ENCODE data around the gene RBPMS2.
"Not testable (repeated sequence)": the region's sequence is repeated elsewhere in the genome, so short reads cannot be mapped to it uniquely, and the experiment has no call there.

Gene RBPMS2

DNA sequence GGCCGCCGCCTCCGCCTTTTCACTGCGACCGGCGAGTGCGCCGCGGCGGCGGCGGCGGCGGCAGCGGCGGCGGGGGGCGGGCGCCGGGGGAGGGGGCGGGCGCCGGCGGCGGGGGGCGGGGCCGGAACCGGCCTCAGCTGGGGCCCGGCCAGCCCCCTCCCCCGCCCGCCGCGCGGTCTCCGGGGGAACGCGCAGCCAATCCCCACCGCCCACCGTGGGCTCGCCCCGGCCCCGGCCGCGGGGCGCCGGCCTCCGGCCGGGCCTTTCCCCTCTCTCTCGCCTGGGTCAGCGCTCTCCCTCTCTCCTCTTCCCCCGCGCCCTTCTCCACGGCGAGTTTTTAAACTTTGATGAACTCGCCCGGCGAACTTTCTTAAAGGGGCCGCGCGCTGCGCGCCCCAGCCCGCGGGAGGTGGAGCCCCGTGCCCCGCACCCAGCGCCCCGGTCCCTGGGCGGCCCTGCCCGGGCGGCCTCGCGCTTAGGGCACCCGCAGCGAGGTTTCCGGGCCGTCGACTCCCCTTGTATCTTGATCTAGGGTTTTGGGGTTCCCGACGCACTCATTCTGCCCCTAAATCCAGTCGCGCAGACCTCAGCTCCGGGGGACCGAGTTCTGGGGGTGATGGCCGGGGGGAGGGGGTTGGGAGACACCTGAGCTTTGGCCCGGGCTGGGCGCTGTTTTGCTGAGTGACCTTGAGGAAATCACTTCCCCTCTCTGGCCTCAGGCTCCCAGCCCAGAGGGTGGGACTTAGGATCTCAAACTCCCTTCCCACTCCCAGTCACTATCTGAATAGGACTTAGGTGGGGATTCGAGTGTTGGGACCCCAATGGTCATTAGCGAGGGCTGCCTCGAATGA is at the start of gene RBPMS2:
TSS of gene RBPMS2 (minus strand) at position 39 of the 851 bp plus-strand sequence. CDS start 270 bp downstream, outside the sequence.
- no peaks in the 10 kb centered on the region for H3K27me3 ChIP-seq (ENCODE audit: control insufficient read depth, insufficient read depth, low read length)
- peak within 1 kb of the TSS; percentile 96 for H3K27ac ChIP-seq (ENCODE audit: low read depth, low read length)
- no peaks in the 10 kb centered on the region; the same call in 1 of the 2 replicates for H3K36me3 ChIP-seq (ENCODE audit: control insufficient read depth, insufficient read depth, low read length)
- H3K9ac ChIP-seq (ENCODE audit: low read depth, low read length) = peak within 1 kb of the TSS; percentile 84
- no peaks in the 10 kb centered on the region for H3K9me3 ChIP-seq (ENCODE audit: control insufficient read depth, insufficient read depth, low read length)
- H3K4me3 ChIP-seq (ENCODE audit: low read depth, low read length) = peak within 1 kb of the TSS; percentile 71
- peaks cover 41% of the 10 kb centered on the region for H3K4me1 ChIP-seq (ENCODE audit: control insufficient read depth, insufficient read depth, low read length)

DNA sequence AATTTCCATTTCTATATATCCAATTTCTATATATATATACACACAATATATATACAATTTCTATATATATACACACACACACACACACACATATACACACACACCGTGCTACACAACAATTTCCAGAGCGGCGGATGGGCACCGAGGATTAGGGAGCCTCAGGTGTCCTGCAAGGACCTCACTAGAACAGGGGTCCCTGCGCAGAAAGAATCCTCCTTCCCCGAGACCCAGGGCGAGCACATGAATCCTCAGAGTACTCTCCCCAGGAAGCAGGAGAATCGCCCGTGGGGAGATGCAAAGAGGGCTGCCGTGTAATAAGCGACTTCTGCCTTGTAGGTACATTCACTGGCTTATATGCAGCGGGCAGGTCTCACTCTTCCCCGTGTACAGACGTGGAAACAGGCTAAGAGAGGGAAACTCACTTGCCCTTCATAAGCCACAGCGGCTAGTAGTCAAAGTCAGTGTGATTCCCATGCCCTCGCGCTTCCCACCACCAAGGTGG is 49.6 kb upstream of the RBPMS2 start:
- H3K9me3 ChIP-seq (ENCODE audit: control insufficient read depth, insufficient read depth, low read length) = no peaks in the 10 kb centered on the region
- H3K27ac ChIP-seq (ENCODE audit: low read depth, low read length) = peak overlapping the region; percentile 89
- peak overlapping the region; percentile 82 for H3K4me3 ChIP-seq (ENCODE audit: low read depth, low read length)
- H3K4me1 ChIP-seq (ENCODE audit: control insufficient read depth, insufficient read depth, low read length) = peaks cover 12% of the 10 kb centered on the region
- H3K36me3 ChIP-seq (ENCODE audit: control insufficient read depth, insufficient read depth, low read length) = peaks cover 40% of the 10 kb centered on the region
- peak overlapping the region; percentile 79 for H3K9ac ChIP-seq (ENCODE audit: low read depth, low read length)
- no peaks in the 10 kb centered on the region for H3K27me3 ChIP-seq (ENCODE audit: control insufficient read depth, insufficient read depth, low read length)

GRCh38 chr15:64816452-64816851 is 41.1 kb upstream of the RBPMS2 start:
- H3K9ac ChIP-seq (ENCODE audit: low read depth, low read length) = no peak overlapping the region
- H3K4me1 ChIP-seq (ENCODE audit: control insufficient read depth, insufficient read depth, low read length) = peaks cover 21% of the 10 kb centered on the region
- H3K27me3 ChIP-seq (ENCODE audit: control insufficient read depth, insufficient read depth, low read length) = no peaks in the 10 kb centered on the region
- no peaks in the 10 kb centered on the region for H3K9me3 ChIP-seq (ENCODE audit: control insufficient read depth, insufficient read depth, low read length)
- no peak overlapping the region for H3K4me3 ChIP-seq (ENCODE audit: low read depth, low read length)
- H3K27ac ChIP-seq (ENCODE audit: low read depth, low read length) = no peak overlapping the region
- H3K36me3 ChIP-seq (ENCODE audit: control insufficient read depth, insufficient read depth, low read length) = peaks cover 61% of the 10 kb centered on the region

DNA sequence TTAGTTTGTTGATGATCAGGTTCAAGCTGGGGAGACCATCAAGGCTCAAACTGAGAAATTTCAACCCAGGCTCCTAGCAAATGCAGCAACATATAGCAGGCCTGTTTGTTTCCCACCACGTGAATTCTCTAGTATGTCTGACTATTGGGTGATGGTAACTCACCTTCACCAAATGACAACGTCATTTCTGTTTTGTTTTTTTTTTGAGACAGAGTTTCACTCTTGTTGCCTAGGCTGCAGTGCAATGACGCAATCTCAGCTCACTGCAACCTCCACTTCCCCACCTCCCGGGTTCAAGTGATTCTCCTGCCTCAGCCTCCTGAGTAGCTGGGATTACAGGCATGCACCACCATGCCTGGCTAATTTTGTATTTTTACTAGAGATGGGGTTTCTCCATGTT is 39.6 kb upstream of the RBPMS2 start:
- H3K4me1 ChIP-seq (ENCODE audit: control insufficient read depth, insufficient read depth, low read length) = peaks cover 36% of the 10 kb centered on the region
- not testable (repeated sequence) for H3K4me3 ChIP-seq (ENCODE audit: low read depth, low read length); H3K9ac ChIP-seq (ENCODE audit: low read depth, low read length); H3K9me3 ChIP-seq (ENCODE audit: control insufficient read depth, insufficient read depth, low read length); H3K27me3 ChIP-seq (ENCODE audit: control insufficient read depth, insufficient read depth, low read length); H3K27ac ChIP-seq (ENCODE audit: low read depth, low read length)
- peaks cover 47% of the 10 kb centered on the region for H3K36me3 ChIP-seq (ENCODE audit: control insufficient read depth, insufficient read depth, low read length)

- H3K27ac ChIP-seq (ENCODE audit: low read depth, low read length); H3K4me3 ChIP-seq (ENCODE audit: low read depth, low read length); H3K9ac ChIP-seq (ENCODE audit: low read depth, low read length); H3K9me3 ChIP-seq (ENCODE audit: control insufficient read depth, insufficient read depth, low read length); H3K27me3 ChIP-seq (ENCODE audit: control insufficient read depth, insufficient read depth, low read length): not testable (repeated sequence)
- Histone ChIP-seq H3K36me3 (ENCODE audit: control insufficient read depth, insufficient read depth, low read length) (peaks cover 40% of the 10 kb centered on the region), H3K4me1 (ENCODE audit: control insufficient read depth, insufficient read depth, low read length) (peaks cover 41% of the 10 kb centered on the region)
These were observed 38.9 kb upstream of the RBPMS2 start for GRCh38 chr15:64814283-64814682.

GRCh38 chr15:64813075-64813474 is 37.7 kb upstream of the RBPMS2 start:
- no peak overlapping the region for H3K27ac ChIP-seq (ENCODE audit: low read depth, low read length)
- peaks cover 28% of the 10 kb centered on the region for H3K36me3 ChIP-seq (ENCODE audit: control insufficient read depth, insufficient read depth, low read length)
- no peak overlapping the region for H3K9ac ChIP-seq (ENCODE audit: low read depth, low read length)

DNA sequence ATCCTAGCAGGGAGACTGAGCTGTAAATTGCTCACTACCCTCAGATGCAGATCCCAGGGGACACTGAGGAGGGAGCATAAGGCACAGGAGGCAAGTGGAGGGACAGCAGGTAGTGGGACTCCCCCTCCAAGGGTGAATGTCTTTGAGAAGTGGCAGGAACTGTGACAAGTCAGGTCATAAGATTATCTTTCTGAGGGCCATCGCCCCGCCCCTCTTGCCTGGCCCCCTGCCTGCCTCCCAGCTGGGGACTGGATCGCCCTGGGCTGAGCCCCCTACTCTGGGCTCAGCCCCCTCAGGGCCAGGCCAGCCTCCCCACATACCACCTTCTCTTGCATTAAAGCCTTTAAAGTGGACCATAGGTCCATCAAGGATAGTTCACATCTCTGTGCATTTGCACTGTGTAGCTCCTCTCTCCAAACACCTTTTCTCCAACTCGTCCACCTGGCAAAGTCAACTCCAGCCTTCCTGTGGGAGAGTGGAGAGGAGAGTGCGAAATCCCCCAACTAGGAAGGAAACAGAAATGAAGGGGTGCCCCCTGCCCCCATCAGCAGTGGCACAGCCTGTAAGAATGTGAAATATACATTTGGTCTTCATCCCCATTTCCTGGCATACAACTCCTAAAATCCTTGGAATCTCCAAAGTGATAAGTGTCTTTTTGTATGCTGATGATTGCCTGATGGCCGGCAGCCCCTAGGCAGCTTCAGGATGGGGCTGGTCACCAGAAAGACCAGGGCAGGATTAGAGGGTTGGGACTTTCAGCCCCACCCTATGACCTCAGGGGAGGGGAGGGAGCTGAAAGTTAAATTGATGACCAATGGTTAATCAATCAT is 35.3 kb upstream of the RBPMS2 start:
- Histone ChIP-seq H3K9ac (ENCODE audit: low read depth, low read length) (peak overlapping the region; percentile 62), H3K4me1 (ENCODE audit: control insufficient read depth, insufficient read depth, low read length) (peaks cover 67% of the 10 kb centered on the region), H3K27me3 (ENCODE audit: control insufficient read depth, insufficient read depth, low read length) (no peaks in the 10 kb centered on the region), H3K36me3 (ENCODE audit: control insufficient read depth, insufficient read depth, low read length) (peaks cover 8% of the 10 kb centered on the region), H3K27ac (ENCODE audit: low read depth, low read length) (peak overlapping the region; percentile 98), H3K9me3 (ENCODE audit: control insufficient read depth, insufficient read depth, low read length) (no peaks in the 10 kb centered on the region), H3K4me3 (ENCODE audit: low read depth, low read length) (peak overlapping the region; percentile 45)

More at GRCh38 chr15:64813075-64813474, 37.7 kb upstream of the RBPMS2 start:
- no peaks in the 10 kb centered on the region for H3K27me3 ChIP-seq (ENCODE audit: control insufficient read depth, insufficient read depth, low read length)
- no peaks in the 10 kb centered on the region for H3K9me3 ChIP-seq (ENCODE audit: control insufficient read depth, insufficient read depth, low read length)
- H3K4me3 ChIP-seq (ENCODE audit: low read depth, low read length) = no peak overlapping the region
- H3K4me1 ChIP-seq (ENCODE audit: control insufficient read depth, insufficient read depth, low read length) = peaks cover 47% of the 10 kb centered on the region

GRCh38 chr15:64809649-64810496 is 34.5 kb upstream of the RBPMS2 start:
- peak overlapping the region; percentile 45 for H3K4me3 ChIP-seq (ENCODE audit: low read depth, low read length)
- no peaks in the 10 kb centered on the region for H3K27me3 ChIP-seq (ENCODE audit: control insufficient read depth, insufficient read depth, low read length)
- peak overlapping the region; percentile 62 for H3K9ac ChIP-seq (ENCODE audit: low read depth, low read length)
- H3K9me3 ChIP-seq (ENCODE audit: control insufficient read depth, insufficient read depth, low read length) = no peaks in the 10 kb centered on the region
- H3K4me1 ChIP-seq (ENCODE audit: control insufficient read depth, insufficient read depth, low read length) = peaks cover 69% of the 10 kb centered on the region
- H3K36me3 ChIP-seq (ENCODE audit: control insufficient read depth, insufficient read depth, low read length) = 0 out of 2 replicates have a peak, but pooled peaks cover 2% of the 10 kb centered on the region
- peak overlapping the region; percentile 98 for H3K27ac ChIP-seq (ENCODE audit: low read depth, low read length)

GRCh38 chr15:64808785-64809453 is 33.5 kb upstream of the RBPMS2 start:
- Histone ChIP-seq H3K4me1 (ENCODE audit: control insufficient read depth, insufficient read depth, low read length) (peaks cover 71% of the 10 kb centered on the region), H3K27ac (ENCODE audit: low read depth, low read length) (peak overlapping the region; percentile 98), H3K36me3 (ENCODE audit: control insufficient read depth, insufficient read depth, low read length) (no peaks in the 10 kb centered on the region), H3K9ac (ENCODE audit: low read depth, low read length) (peak overlapping the region; percentile 67), H3K4me3 (ENCODE audit: low read depth, low read length) (peak overlapping the region; percentile 47), H3K9me3 (ENCODE audit: control insufficient read depth, insufficient read depth, low read length) (no peaks in the 10 kb centered on the region), H3K27me3 (ENCODE audit: control insufficient read depth, insufficient read depth, low read length) (no peaks in the 10 kb centered on the region)

DNA sequence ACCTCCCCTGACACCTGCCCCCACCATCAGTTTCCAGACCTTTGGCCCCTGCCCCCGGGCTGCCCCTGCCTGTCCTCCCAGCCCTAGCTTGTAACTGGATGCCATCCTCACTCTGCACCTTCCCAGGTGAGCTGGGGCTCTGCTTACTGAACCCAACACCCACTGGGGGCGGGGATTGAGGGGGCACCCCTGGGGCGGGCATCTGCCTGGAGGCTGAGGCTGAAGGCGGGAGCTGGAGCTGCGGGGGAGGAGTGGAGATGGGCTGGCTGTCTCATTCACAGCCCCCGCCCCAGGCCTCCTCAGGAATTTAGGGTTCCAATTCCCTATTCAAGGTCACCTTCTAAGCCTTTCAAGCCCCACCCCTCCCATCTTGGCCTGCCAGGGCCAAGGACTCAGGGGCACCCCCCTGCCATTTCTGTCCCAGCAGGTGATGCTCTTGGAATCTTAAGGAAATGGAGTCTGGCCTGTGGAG is 32.4 kb upstream of the RBPMS2 start:
- no peaks in the 10 kb centered on the region for H3K9me3 ChIP-seq (ENCODE audit: control insufficient read depth, insufficient read depth, low read length)
- H3K36me3 ChIP-seq (ENCODE audit: control insufficient read depth, insufficient read depth, low read length) = no peaks in the 10 kb centered on the region
- H3K27me3 ChIP-seq (ENCODE audit: control insufficient read depth, insufficient read depth, low read length) = no peaks in the 10 kb centered on the region
- peak overlapping the region; percentile 98 for H3K27ac ChIP-seq (ENCODE audit: low read depth, low read length)
- H3K4me1 ChIP-seq (ENCODE audit: control insufficient read depth, insufficient read depth, low read length) = peaks cover 64% of the 10 kb centered on the region
- H3K4me3 ChIP-seq (ENCODE audit: low read depth, low read length) = peak overlapping the region; percentile 44
- H3K9ac ChIP-seq (ENCODE audit: low read depth, low read length) = peak overlapping the region; percentile 85

All from HUES48 (cell line).